GM12872 (cell line): ENCODE results near the gene ZNF416.

Experiments used
- TF ChIP-seq, protein P1 (sequence below): IDR thresholded peaks from 3 replicates; pipeline ENCODE4 v1.5.1; 2011; ENCODE audit warnings: low read depth, mild to moderate bottlenecking, low read length, moderate library complexity; ENCODE audit not compliant: insufficient read depth

The ZNF416 gene

GRCh38 chr19:57599761-57600383 is 21.2 kb upstream of the ZNF416 start, which contains the start of gene ZNF530:
Gene ZNF530, plus strand, starts transcription at chr19:57599885. Its CDS starts 4,461 bp downstream, at chr19:57604346.
- TF ChIP-seq, protein P1, sequence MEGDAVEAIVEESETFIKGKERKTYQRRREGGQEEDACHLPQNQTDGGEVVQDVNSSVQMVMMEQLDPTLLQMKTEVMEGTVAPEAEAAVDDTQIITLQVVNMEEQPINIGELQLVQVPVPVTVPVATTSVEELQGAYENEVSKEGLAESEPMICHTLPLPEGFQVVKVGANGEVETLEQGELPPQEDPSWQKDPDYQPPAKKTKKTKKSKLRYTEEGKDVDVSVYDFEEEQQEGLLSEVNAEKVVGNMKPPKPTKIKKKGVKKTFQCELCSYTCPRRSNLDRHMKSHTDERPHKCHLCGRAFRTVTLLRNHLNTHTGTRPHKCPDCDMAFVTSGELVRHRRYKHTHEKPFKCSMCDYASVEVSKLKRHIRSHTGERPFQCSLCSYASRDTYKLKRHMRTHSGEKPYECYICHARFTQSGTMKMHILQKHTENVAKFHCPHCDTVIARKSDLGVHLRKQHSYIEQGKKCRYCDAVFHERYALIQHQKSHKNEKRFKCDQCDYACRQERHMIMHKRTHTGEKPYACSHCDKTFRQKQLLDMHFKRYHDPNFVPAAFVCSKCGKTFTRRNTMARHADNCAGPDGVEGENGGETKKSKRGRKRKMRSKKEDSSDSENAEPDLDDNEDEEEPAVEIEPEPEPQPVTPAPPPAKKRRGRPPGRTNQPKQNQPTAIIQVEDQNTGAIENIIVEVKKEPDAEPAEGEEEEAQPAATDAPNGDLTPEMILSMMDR, result no peak

DNA sequence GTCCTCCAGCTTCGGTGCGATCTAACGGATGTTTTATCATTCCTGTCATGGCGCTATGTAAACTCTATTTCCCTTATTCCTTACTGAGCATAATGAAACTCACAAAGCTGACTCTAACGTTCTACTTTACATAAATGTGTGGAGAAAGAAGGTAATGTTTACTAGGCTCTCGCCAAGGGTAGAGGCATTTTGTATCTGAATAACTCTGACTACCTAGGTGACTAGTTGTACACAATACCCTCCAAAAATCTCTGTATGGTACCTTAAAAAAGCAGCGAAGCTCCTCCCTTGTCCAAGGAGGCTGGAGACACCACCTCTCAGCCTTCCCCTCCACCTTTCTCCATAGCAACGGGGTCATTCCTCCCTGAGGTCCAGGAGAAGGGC is 20.7 kb upstream of the ZNF416 start:
- TF ChIP-seq, protein P1, result no peak

DNA sequence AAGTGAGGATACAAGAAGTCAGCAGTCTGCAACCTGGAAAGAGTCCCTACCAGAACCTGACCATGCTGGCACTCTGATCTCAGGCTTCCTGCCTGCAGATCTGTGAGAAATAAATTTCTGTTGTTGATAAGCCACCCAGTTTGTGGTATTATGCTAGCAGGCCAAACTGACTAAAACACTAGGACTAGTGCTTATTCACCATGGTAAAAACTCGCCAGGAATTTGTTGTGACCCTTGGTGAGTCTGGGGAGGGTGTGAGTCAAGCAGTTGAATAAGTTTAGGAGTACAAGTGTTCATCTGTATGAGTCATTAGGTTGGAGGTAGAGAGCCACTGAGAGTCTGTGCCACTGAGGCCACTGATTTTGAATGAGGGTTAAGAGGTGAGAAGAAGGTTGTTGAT is 8.8 kb upstream of the ZNF416 start:
- TF ChIP-seq, protein P1, result no peak

- TF ChIP-seq, protein P1, result 0 out of 3 replicates have a peak, but pooled peaks have one; percentile 3
Observed at GRCh38 chr19:57583521-57584416, 5.1 kb upstream of the ZNF416 start, which contains the start of gene ZIK1. Gene ZIK1, plus strand, starts transcription at chr19:57584145. Its CDS starts 212 bp downstream, at chr19:57584357.

DNA sequence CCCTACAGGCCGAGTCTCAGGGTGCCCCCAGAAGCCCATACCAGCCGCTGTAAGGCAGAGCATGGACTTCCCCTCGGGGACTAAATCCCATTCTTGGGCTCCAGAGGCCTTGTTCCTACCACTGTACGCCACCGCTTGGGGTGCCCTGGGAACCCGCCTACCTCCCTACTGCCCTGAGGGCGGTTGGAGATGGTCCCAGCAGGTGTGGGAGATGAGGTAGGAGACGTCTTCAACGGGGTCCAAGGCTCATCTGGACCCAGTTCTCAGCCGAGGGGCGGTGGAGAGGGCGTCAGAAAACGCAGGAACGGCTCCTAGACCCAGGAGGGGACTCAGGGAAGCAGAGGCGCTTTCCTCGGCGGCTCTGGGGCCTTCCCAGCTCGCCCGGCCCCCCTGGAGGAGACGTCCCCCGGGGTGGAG is 4.4 kb upstream of the ZNF416 start:
- TF ChIP-seq, protein P1, result no peak

DNA sequence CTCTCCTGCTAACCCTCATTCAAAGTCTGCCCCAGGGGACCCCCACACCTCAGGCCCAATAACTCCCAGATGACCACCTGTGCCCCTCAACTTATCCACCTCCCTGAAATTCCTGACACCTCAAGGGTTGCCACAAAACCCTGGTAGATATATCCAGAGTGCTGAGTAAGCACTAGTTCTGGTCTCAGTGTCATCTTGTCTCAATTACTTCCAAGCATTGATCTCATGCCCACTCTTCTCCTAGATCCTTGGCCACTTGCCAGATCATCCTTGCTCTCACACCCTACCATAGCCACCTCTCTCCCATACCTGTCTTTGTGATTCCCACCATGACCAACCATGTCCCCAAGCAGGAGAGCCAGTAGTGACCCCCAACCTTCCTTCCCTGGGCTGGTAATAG is 2.0 kb downstream of the ZNF416 start:
- TF ChIP-seq, protein P1, result no peak

- TF ChIP-seq, protein P1, result no peak
Observed at GRCh38 chr19:57572415-57572947, 6.2 kb downstream of the ZNF416 start.
